Transverse colon (tissue), 3 donors: ENCODE data around the gene LYRM9.

Experiments used
- EP300 ChIP-seq: sonication (generic); formaldehyde crosslinking; IDR thresholded peaks from one replicate; pipeline ENCODE4 v1.6.1; 2017; ENCODE audit warnings: antibody characterized with exemption, low read depth
- TF ChIP-seq, protein P1 (sequence below), 5 experiments: fragments of 200-600 bp in 3 of 5; fragments of 450-650 bp in 2 of 5; sonication (generic) in 3 of 5; IDR thresholded peaks; 1 replicate in 2 of 5; 2 replicates in 3 of 5; pipeline ENCODE4 v1.5.1; 2016 to 2017; ENCODE audit warnings: antibody characterized with exemption in 5 of 5, inconsistent platforms in 3 of 5, mild to moderate bottlenecking in 2 of 5, moderate library complexity in 1 of 5

DNA sequence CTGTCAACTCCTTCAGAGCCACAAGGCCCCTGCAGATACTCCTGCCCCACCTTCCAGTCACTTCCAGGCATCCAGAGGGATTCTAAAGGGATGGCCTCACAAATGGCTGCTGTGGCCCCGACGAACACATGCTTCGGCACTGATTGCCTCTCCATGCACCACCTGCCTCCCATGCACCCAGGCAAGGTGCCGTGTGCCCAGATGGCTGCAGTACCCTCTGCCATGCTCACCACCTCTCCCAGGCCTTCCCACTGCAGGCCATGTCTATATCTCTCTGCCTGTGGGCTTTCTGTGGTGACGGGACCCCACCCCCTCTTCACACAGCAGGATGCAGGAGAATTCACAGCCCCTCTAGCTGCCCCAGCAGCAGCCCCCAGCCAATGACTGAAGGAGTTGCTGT lies 27.9 kb upstream of the LYRM9 start:
- no peak for TF ChIP-seq EP300
- TF ChIP-seq, protein P1, sequence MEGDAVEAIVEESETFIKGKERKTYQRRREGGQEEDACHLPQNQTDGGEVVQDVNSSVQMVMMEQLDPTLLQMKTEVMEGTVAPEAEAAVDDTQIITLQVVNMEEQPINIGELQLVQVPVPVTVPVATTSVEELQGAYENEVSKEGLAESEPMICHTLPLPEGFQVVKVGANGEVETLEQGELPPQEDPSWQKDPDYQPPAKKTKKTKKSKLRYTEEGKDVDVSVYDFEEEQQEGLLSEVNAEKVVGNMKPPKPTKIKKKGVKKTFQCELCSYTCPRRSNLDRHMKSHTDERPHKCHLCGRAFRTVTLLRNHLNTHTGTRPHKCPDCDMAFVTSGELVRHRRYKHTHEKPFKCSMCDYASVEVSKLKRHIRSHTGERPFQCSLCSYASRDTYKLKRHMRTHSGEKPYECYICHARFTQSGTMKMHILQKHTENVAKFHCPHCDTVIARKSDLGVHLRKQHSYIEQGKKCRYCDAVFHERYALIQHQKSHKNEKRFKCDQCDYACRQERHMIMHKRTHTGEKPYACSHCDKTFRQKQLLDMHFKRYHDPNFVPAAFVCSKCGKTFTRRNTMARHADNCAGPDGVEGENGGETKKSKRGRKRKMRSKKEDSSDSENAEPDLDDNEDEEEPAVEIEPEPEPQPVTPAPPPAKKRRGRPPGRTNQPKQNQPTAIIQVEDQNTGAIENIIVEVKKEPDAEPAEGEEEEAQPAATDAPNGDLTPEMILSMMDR (IDR thresholded peaks at IDR 0.05): no peak
